HG03378 (cell line): ENCODE results near the gene SNX1.
A peak's percentile ranks its signal among the peaks of the same experiment; 100 is the strongest.
"Not testable (repeated sequence)": the region's sequence is repeated elsewhere in the genome, so short reads cannot be mapped to it uniquely, and the experiment has no call there.

Source experiments
- ATAC-seq: cut with Tn5 transposase; IDR thresholded peaks from one replicate; pipeline ENCODE4 v1.9.1; 2021; ENCODE audit warnings: mild to moderate bottlenecking, moderate library complexity; ENCODE audit not compliant: unreplicated experiment

Gene SNX1

DNA sequence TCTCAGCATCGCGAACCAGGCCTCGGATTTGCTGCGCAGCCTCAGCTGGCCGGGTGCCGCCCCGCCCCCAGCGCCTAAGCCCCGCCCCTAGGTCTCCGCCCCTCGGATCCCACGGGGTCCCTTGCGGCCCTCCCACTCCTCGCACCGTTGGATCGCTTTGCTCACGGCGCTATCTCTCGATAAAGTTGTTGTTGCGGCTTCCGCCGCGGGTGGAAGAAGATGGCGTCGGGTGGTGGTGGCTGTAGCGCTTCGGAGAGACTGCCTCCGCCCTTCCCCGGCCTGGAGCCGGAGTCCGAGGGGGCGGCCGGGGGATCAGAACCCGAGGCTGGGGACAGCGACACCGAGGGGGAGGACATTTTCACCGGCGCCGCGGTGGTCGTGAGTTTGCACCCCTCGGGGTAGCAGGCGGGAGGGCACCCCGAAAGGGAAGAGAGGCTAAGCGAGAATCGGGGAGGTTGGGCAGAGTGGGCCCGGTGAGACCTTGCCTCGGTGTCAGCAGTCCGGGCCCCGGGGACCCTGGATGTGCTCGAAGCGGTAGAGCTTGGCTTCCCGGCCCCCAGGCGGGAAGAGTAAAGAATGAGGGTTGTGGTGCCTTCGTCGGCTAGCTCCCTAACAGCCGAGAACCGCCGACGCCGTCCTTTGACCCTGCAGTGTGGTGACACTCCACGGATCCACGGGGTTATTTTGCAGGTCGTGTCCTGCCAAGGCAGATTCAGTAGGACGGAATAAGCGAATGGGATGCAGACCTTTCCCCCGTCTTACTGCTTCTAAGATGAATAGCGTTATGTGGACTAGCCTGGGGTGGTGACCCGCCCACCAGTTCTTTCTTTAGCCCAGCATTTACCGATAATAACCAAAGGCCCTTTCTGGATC is at the start of gene SNX1:
SNX1 (plus strand) TSS at position 188 of the 873 bp plus-strand sequence; CDS start at position 220, 32 bp downstream.
- peak; percentile 37 for ATAC-seq

- ATAC-seq = no peak
Observed at GRCh38 chr15:64046421-64047153, 49.2 kb upstream of the SNX1 start, which contains the start of gene DAPK2. DAPK2 (minus strand) TSS chr15:64046485; CDS start chr15:64040261, 6,224 bp downstream.

DNA sequence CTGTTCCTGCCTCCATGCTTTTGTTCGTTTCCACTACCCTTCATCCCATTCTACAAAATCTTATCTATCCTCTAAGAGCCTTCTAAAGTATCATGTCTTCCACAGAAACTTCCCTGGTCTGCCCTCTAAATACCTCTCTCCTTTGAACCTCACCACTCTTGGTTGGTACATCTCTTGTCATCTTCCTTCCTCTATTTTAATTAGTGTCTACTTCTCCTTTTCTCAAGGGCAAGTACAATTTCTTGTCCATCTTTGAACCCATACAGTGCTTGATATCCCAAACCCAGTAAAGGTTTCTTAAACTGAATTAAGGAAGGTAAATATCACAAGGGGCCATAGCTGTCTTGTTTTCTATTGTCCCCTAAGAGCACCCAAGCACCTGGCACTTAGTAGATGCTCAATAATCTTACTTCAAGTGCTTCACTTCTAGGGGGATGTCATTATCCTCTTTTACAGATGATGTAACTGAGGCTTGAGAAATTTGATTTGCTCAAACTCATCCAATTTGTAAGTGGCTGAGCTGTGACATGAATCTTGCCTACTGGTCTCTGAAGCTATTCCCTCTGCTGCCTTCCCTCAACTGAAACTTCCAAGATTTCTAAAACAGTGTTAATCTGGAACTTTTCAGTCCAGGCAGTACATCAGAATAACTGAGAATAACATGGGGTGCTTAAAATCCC is 46.9 kb upstream of the SNX1 start:
- ATAC-seq = no peak

DNA sequence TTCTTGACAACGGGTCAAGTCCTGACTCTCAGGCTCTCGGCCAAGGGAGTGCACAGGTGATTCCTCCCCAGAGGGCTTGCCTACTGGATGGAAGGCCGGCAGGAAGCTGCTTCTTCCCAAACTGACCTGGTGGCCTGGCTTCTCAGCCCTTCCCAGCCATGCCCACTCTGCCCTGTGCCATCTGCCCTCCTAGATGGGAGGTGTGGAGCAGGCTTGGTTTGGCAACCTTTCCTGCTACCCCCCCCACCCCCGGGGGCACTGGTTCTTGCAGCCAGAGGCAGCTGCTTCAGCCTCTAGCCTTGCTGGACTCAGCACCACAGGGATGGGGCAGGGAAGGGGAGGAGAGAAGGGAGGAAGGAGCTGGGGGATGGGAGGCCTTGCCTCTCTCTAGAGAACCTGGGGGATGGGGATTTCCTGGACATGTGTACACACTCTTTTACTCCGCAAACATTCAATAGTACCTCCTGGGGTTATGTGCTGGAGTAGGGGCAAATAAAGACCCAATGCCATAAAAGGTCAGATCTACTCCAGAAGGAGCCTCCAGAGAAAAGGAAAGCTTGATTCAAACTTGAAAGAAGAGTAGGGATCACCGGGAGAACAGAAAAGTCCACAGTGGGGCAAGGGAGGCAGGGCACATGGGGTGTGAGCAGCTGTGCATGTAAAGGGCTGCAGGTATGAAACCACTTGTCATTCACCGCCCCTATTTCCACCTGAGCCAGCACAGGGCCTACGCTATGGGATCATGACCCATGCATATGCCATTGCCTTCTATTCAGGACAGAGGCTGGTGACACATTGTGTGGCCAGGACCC is 45.3 kb upstream of the SNX1 start:
- ATAC-seq = no peak

DNA sequence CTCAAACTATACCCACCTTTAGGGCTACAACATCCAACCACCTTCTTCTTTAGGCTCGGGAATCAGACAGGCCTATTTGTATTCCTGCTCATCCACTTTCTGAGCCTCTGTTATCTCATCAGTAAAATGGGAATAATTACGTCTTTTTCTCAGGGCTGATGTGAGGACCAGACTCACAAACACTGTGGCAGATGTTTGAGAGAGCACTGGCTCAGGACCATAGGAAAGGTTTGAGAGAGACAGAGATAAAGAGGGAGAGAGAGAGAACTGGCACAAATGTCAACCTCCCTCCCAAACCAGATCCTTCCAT is 44.7 kb upstream of the SNX1 start:
- no peak for ATAC-seq

DNA sequence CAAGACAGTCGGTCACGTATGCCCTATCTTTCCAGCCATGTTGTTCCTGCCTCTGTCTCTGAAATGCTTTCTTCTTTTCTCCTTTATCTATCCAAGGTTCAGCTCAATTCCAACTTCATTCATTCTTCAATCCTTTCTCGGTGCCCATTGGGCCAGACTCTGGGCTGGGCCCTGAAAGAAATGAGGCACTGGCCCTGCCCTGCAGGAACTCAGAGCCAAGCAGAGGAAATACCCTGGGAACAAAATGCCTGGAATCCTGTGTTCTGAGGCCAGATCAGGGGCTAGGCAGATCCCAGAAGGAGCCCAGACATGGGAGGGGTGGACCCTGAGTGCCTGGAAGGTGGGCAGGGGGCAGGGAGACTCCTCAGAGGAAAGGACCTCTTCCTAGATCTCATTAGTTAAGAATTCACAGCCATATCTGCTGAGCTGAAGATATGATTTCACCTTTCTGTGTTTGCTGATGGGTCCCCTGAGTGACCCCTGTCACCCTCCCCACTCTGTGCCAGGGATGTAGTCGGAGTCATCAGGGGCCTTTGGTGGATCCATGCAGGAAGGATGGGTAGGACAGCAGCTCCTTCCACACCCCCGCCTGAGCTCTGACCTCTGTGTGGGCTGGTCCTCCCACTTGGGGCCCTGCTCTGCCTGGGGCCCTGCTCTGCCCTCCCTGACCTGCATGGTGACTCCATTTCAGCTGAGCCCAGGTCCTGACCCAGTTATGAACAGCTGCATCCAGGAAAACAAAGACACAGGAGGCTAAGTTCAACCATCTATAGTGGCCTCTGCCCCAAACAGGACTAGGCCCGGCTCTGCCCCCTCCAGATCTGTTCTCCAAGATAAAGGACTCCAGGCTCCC is 44.1 kb upstream of the SNX1 start:
- ATAC-seq = no peak

DNA sequence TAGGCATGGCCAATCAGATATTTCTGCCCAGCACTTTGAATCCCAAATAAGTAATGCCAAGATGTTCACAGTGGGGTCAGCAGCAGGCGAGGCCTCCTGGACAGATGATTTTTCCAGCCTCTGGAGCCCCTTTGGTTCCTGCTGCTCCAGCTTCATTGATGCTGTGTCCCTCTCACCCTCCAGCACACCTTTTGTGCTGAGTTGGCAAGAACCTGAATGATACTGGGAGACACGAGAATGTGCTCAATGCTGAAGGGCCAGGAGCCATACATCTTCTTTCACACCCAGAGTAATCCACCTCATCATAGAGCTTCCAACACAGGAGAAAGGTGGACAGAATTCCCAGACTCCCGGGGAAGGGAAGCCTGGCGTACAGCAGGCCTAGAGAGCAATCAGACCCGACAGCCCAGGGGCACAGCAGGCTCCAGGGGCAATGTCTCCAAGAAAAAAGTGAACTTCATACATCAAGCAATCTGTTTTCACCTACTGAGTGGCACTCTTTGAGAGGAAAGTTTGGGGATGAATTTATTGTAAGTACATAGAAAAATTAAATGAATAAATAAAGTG is 42.8 kb upstream of the SNX1 start:
- ATAC-seq = no peak

- ATAC-seq = not testable (repeated sequence)
Observed at GRCh38 chr15:64053674-64054073, 42.1 kb upstream of the SNX1 start.

DNA sequence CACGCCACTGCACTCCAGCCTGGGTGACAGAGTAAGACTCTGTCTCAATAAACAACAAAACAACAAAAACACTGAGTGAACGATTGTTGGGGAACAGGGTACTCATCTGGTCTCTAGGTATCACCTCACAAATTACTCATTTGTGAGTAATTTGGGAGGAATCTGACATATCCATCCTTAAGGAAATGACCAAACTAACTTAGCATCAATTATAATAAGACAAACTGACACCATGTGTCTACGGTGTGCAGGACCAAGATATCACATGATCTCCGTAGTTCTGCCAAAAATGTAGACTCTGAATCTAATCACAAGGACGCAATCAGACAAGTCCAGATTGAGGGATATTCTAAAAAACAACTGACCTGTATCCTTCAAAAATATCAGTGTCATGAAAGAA is 37.5 kb upstream of the SNX1 start:
- ATAC-seq = no peak

DNA sequence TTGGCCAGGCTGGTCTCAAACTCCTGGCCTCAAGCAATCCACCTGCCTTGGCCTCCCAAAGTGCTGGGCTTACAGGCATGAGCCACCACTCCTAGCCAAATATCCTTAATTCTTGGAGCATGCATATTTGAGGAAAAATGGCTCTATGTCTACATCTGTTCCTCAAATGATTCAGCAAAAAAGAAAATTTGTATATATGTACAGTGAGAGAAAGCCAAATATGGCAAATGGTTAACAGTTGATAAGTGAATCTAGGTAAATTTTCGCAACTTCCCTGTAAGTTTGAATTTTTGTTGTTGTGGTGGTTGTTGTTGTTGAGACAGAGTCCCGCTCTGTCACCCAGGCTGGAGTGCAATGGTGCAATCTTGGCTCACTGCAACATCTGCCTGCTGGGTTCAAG is 36.7 kb upstream of the SNX1 start:
- ATAC-seq = not testable (repeated sequence)

DNA sequence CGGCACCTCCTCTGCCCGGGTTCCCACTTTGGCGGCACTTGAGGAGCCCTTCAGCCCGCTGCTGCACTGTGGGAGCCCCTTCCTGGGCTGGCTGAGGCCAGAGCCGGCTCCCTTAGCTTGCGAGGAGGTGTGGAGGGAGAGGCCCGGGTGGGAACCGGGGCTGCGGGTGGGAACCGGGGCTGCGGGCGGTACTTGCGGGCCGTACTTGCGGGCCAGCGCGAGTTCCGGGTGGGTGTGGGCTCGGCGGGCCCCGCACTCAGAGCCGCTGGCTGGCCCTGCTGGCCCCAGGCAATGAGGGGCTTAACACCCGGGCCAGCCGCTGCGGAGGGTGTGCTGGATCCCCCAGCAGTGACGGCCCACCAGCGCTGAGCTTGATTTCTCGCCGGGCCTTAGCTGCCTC is 35.1 kb upstream of the SNX1 start:
- ATAC-seq = no peak

GRCh38 chr15:64066451-64066850 is 29.3 kb upstream of the SNX1 start:
- no peak for ATAC-seq

GRCh38 chr15:64067564-64068030 is 28.2 kb upstream of the SNX1 start:
- peak; percentile 55 for ATAC-seq

- ATAC-seq = no peak
Observed at GRCh38 chr15:64068133-64068532, 27.6 kb upstream of the SNX1 start.

- no peak for ATAC-seq
Observed at GRCh38 chr15:64070106-64070505, 25.7 kb upstream of the SNX1 start.

DNA sequence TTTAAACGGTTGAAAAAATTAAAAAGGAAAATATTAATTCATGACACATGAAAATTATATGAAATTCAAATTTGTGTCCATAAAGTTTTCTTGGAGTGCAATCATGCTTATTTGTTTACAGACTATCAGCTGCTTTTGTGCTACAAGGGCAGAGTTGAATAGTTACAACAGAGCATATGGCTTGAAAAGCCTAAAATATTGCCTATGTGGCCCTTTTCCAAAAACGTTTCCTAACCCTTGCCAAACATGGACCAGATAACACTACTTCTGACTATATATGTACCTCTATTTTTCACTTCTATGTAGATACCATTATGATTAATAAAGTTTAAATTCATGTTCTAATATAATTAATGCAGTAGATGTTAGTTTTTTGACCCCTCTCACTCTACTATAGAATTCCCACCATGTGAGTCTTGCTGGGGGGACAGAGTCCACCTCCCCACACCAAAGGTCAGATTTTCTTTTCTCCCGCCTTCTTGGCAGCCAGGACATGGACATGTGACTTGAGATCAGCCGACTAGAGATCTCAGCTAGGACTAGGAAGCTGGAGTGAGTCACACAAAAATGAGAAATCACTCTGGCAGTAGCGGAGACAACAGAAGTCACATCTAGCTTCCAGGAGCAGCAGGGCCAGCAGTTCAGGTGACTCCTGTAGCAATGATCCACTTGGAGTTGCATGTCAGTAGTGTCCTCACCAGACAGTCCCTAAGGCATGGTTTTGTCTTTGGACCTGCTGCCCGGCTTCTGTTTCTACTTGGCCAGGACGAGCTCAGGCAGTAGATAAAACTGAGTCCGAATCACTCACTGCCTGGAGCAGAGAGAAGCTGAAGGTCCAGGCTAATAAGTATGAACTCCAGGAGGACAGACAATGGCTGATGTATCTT is 24.6 kb upstream of the SNX1 start:
- ATAC-seq = no peak

GRCh38 chr15:64071931-64072765 is 23.6 kb upstream of the SNX1 start:
- ATAC-seq = no peak

GRCh38 chr15:64072812-64073211 is 23.0 kb upstream of the SNX1 start:
- ATAC-seq = no peak
